Loucy (cell line): ENCODE results near the gene THEM5.

Source experiments
- H2AFZ ChIP-seq: fragments of 200-600 bp; sonication (generic); 2 replicates; pipeline ENCODE4 v1.6.0; 2016; ENCODE audit warnings: antibody characterized with exemption, mild to moderate bottlenecking, low read length, moderate library complexity
- H3F3A ChIP-seq: fragments of 200-600 bp; 2 replicates; pipeline ENCODE4 v1.6.0; 2016; ENCODE audit warnings: antibody characterized with exemption, low read depth, mild to moderate bottlenecking
- H3K27me3 ChIP-seq: fragments of 200-600 bp; sonication (generic); 2 replicates; pipeline ENCODE4 v1.6.1; 2014; ENCODE audit warnings: low read length, mild to moderate bottlenecking; ENCODE audit not compliant: insufficient read depth, poor library complexity, severe bottlenecking
- H3K36me3 ChIP-seq: fragments of 200-600 bp; sonication (generic); 2 replicates; pipeline ENCODE4 v1.6.1; 2016; ENCODE audit warnings: low read length; ENCODE audit not compliant: insufficient read depth
- H3K4me1 ChIP-seq: fragments of 200-600 bp; sonication (generic); 2 replicates; pipeline ENCODE4 v1.5.1; 2014; ENCODE audit warnings: low read length, mild to moderate bottlenecking; ENCODE audit not compliant: insufficient read depth, poor library complexity, severe bottlenecking
- H3K4me2 ChIP-seq: fragments of 200-600 bp; sonication (generic); 2 replicates; pipeline ENCODE4 v1.6.0; 2014; ENCODE audit warnings: antibody characterized with exemption, low read length, low read depth, mild to moderate bottlenecking; ENCODE audit not compliant: poor library complexity, severe bottlenecking
- H3K4me3 ChIP-seq: fragments of 200-600 bp; sonication (generic); 2 replicates; pipeline ENCODE4 v1.5.1; 2014; ENCODE audit warnings: low read length, mild to moderate bottlenecking, mixed read lengths; ENCODE audit not compliant: poor library complexity, severe bottlenecking
- H3K79me2 ChIP-seq: fragments of 200-600 bp; sonication (generic); 2 replicates; pipeline ENCODE4 v1.6.1; 2014; ENCODE audit warnings: low read length; ENCODE audit not compliant: insufficient read depth
- H3K9ac ChIP-seq: fragments of 200-600 bp; sonication (generic); 2 replicates; pipeline ENCODE4 v1.6.0; 2014; ENCODE audit warnings: mild to moderate bottlenecking, low read depth, low read length, moderate library complexity; ENCODE audit not compliant: poor library complexity, severe bottlenecking
- H3K9me2 ChIP-seq: fragments of 200-600 bp; sonication (generic); replicated peaks from 2 replicates; pipeline ENCODE4 v1.6.1; 2016; ENCODE audit warnings: low read depth, low read length, mixed read lengths
- H3K9me3 ChIP-seq: fragments of 200-600 bp; sonication (generic); 2 replicates; pipeline ENCODE4 v1.6.1; 2014; ENCODE audit warnings: mild to moderate bottlenecking, antibody characterized with exemption, low read length, low read depth; ENCODE audit not compliant: insufficient read depth
- H4K20me1 ChIP-seq: fragments of 200-600 bp; sonication (generic); 2 replicates; pipeline ENCODE4 v1.6.0; 2014; ENCODE audit warnings: antibody characterized with exemption, low read length, mild to moderate bottlenecking; ENCODE audit not compliant: insufficient read depth, poor library complexity, severe bottlenecking
- CTCF ChIP-seq: fragments of 200-600 bp; sonication (generic); conservative IDR thresholded peaks from 2 replicates; pipeline ENCODE4 v1.5.1; 2014; ENCODE audit warnings: mild to moderate bottlenecking, antibody characterized with exemption, low read length
- EZH2phosphoT487 ChIP-seq: fragments of 200-600 bp; IDR thresholded peaks from 2 replicates; pipeline ENCODE4 v1.6.1; 2018; ENCODE audit warnings: antibody characterized with exemption, mild to moderate bottlenecking, moderate library complexity, borderline replicate concordance

THEM5 gene

DNA sequence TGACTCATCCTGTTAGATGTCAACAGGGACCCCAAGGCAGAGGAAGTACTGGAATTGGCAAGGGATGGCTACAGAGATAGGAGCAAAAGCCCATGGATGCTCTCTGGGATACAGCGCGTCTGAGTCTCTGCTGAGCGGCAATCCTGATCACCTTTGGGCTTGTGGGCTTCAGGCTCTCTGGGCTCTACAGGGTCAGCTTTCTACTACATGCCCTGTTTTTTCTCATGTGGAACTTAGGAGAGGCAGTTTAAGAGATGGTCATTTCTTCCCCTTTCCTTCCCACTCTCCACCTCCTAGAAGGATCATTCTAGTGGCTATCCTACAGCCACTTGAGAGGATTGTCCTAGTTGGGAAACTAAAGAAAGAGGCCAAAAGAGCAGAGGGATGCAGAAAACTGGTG, 49.6 kb downstream of the THEM5 start:
- H2AFZ ChIP-seq = no peak overlapping the region
- no peak overlapping the region for H3K4me2 ChIP-seq
- no peaks in the 10 kb centered on the region for H3K27me3 ChIP-seq
- H3K4me3 ChIP-seq = no peak overlapping the region
- H3K9ac ChIP-seq = no peak overlapping the region
- H3K9me3 ChIP-seq = no peaks in the 10 kb centered on the region
- no peaks in the 10 kb centered on the region for H3F3A ChIP-seq
- no peaks in the 10 kb centered on the region for H3K9me2 ChIP-seq
- no peaks in the 10 kb centered on the region for H3K36me3 ChIP-seq
- H3K4me1 ChIP-seq = no peaks in the 10 kb centered on the region
- TF ChIP-seq CTCF (no peak), EZH2phosphoT487 (no peak)
- H3K79me2 ChIP-seq = no peaks in the 10 kb centered on the region
- H4K20me1 ChIP-seq = no peaks in the 10 kb centered on the region

DNA sequence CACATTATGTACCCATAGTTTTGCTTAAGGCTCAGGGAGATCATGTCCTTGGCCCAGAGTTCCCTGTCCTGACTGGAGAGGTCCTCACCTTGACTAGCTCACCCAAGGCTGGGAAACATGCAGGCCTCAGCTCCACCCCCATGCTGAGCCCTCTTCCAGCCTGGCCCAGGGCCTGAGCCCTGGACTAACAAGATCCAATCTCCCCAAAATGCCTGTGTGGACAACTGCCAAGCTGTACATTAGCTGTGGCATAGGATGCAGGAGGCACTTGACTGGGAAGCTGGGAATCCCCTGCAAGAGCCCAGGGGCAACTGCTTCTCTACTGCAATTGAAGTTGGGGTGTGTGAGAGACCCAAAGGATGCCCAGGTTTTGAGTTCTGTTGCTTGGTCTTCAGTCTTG, 50.3 kb downstream of the THEM5 start:
- no peak overlapping the region for H3K4me2 ChIP-seq
- H3K4me1 ChIP-seq = no peaks in the 10 kb centered on the region
- no peaks in the 10 kb centered on the region for H3K9me2 ChIP-seq
- no peak overlapping the region for H3K9ac ChIP-seq
- H3K27me3 ChIP-seq = no peaks in the 10 kb centered on the region
- H3K36me3 ChIP-seq = no peaks in the 10 kb centered on the region
- H3K79me2 ChIP-seq = no peaks in the 10 kb centered on the region
- no peak for TF ChIP-seq CTCF
- TF ChIP-seq EZH2phosphoT487 = no peak
- H3K9me3 ChIP-seq = no peaks in the 10 kb centered on the region
- no peak overlapping the region for H2AFZ ChIP-seq
- H4K20me1 ChIP-seq = no peaks in the 10 kb centered on the region
- no peaks in the 10 kb centered on the region for H3F3A ChIP-seq
- H3K4me3 ChIP-seq = no peak overlapping the region

GRCh38 chr1:151802372-151802771, 51.1 kb downstream of the THEM5 start:
- Histone ChIP-seq H3K4me1 (no peaks in the 10 kb centered on the region), H3K9me2 (no peaks in the 10 kb centered on the region), H3K36me3 (no peaks in the 10 kb centered on the region), H3K4me2 (no peak overlapping the region), H3K27me3 (no peaks in the 10 kb centered on the region), H3K79me2 (no peaks in the 10 kb centered on the region), H3K9ac (no peak overlapping the region), H4K20me1 (no peaks in the 10 kb centered on the region), H3K4me3 (no peak overlapping the region), H2AFZ (no peak overlapping the region), H3K9me3 (no peaks in the 10 kb centered on the region), H3F3A (no peaks in the 10 kb centered on the region)
- no peak for TF ChIP-seq CTCF
- TF ChIP-seq EZH2phosphoT487 = no peak
